ENCODE results near the gene TBC1D2.

TBC1D2 gene

DNA sequence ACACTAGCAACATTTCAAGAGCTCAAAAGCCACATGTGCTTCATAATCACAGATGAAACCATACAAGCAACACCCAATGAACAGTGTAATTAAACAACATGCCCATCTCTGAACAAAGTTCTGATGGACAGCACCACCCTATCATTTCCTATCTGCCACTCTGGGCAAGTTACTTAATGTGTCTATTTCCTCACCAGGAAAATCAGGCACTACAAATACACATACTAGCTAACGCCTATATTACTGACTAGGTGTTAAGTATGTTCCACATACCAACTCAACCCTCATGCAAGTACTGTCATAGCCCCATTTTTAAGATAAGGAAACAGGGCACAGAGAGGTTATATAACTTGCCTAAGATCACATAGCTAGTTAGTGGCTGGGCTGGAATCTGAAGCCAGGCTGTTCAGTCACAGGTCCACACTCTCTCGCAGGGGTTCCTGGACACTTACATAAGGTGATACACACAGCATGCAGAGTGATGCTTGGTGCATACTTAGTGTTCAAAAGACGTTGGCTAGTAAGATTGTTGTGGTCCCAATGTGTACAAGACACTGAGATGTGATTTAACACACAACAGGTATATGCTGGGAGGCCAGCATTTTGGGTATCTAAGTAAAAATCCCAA, 87.2 kb downstream of the TBC1D2 start:
- DNase-seq (ENCODE audit: low read depth, low spot score), result no peak

DNA sequence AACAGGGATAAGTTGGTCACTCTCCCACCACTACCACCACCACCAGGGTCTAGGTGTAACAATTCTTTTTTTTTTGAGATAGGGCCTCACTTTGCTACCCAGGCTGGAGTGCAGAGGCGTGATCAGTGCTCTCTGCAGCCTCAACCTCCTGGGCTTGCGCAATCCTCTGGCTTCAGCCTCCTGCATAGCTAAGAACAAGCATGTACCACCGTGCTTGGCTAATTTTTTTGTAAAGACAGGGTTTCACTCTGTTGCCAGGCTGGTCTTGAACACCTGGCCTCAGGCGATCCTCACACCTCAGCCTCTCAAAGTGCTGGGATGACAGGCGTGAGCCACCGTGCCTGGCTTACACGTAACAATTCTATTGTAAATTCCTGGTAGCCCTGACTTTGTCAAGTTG, 90.5 kb downstream of the TBC1D2 start:
- no peak for DNase-seq (ENCODE audit: low read depth, low spot score)

DNA sequence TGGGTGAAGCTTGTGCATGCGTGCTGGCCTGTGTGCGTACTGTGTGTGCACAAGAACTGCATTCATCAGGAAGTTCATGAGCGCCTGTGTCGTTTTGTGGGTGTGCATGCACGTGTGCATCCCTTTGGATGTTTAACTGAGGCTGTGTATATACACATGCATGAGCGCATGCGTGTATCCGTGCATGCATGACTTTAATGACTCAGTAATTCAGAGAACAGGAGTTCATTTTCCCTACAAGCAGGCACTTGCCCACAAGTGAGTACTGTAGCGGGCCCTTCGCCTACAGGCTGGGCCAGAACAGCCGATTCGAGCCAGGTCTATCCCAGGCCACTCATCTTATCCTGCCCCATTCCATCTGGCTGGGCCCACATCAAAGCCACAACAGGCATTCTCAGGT, 92.8 kb downstream of the TBC1D2 start:
- no peak for DNase-seq (ENCODE audit: low read depth, low spot score)

DNA sequence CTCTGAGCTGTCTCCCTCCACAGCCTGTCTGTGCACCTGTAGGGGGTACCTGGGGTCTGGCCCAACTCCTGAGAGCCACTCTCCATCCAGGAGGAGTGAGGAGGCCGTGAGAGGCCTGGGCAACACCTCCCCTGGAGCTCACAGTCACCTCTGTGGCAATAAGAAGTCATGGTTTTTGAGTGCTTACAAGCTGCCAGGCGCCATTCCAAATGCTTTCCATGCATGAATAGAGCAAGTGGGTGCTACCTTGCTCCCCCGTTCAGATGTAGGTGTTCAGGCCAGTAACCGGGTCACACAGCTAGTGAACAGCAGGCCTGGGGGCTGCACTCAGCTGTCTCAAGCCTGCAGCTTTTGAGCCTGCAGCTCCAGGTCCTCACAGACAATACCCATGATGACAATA, 93.6 kb downstream of the TBC1D2 start:
- no peak for DNase-seq (ENCODE audit: low read depth, low spot score)

DNA sequence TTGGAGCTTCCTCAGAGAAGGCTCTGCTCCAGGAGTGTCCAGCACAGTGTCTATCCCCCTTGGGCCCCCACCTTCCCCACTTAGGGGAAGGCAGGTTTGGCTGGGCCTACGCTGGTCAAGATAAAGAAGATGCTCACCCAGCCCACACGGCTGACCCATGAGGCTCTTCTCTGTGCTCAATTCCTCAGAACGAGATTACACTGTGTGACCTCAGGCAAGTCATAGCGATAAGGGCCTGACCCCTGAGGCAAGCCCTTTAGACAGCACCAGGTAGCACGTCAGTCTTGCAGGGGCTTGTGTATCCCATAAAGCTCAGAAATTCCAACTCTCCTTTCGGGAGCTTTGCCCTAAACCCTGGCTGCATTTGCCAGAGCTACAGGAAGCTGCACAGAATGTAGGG, 95.7 kb downstream of the TBC1D2 start:
- no peak for DNase-seq (ENCODE audit: low read depth, low spot score)

DNA sequence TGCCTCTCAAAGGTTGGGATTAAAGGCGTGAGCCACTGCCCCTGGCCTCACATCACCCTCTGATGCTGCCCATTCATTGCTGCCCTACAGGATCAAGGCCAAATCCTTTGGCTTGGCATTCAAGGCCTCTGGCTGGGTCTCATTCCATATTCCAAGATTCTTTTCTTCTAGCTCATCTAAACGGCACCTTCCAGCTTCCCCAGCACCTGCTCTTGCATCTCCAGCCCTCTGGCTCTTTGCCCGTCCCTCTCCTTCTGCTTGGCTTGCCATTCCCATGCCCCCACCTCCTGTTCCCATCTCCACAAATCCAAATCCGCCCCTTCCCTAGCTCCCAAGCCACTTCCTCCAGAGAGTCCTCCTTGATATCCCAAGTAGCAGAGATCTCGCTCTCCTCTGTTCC, 96.1 kb downstream of the TBC1D2 start:
- DNase-seq (ENCODE audit: low read depth, low spot score), result no peak

DNA sequence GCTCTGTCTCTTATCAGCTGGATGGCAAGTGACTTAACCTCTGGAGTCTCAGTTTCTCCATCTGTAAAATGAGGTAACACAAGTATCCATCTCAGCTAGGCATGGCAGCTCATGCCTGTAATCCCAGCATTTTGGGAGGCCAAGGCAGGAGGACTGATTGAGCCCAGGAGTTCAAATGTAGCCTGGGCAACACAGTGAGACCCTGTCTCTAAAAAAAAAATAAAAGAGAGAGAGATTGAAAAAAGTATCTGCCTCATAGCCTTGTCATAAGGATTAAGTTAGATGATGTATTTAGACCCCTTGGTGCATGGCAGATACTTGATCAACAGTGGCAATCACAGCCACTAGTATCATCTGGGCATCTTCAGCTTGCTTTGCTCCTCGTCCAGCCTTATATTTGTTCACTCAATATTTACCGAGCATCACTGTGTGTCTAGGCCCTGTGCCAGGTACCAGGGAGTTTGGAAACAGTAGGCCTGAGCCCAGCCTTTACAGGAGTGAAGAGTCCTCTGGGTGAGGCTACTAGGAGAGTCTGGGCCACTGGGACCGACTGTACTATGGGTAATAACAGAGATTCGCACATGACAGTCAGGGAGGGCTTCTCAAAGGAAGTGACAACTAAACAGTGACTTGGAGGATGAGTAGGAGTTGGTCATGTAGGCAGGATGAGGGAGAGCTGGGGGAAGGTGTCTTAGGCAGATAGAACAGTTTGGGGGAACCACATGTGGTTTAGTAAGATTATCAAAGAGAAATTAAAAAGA, 97.2 kb downstream of the TBC1D2 start:
- DNase-seq (ENCODE audit: low read depth, low spot score), result no peak

DNA sequence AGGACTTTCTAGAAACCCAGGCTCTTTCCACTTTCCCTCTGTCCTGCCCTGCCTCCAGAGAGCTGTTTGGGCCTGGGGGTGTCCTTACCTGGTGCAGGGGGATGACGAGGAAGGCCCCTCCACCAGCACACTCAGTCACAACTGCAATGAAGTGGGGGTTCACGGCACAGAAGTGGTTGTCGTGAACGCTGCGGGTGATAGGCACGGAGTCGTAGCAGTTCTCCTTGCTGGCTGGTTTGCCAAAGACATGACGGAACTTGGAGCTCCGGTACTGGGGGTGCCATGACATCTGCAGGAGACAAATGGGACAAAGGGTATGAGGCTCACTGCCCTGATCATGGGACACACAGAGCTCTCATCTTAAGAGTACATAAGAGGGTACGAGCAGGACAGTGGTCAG, 98.1 kb downstream of the TBC1D2 start:
- DNase-seq (ENCODE audit: low read depth, low spot score), result no peak

DNA sequence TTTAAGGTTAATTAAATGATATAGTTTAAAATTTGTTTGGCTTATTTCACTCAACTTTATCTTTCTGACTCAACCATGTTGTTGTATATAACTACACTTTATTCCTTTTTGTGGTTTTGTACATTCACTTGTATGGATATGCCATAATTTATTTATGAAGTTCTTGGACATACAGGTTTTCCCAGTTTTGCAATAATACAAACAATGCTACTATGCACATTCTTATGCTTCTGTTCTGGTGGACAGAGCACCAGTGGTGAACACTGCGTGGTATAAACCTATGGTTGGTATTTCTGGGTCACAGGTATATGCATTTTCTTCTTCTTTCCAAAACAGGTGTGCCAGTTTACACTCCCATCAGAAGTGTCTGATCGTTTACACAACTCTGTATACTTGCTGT, 100.8 kb downstream of the TBC1D2 start:
- no peak for DNase-seq (ENCODE audit: low read depth, low spot score)

DNA sequence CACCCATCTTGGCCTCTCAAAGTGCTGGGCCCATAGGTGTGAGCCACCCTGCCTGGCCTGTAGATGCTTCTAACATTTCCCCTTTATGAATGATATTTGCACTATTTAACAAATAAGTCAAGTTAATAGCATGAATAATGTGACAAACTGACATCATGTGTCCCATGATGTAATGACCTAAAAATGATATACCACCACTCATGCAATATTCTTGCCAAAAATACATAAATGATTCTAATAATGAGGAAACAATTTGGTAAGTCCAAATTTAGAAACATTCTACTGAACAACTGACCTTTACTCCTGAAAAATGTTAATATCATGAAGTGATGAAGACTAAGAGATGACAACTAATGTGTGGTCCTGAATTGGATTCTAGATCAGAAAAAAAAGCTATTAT, 102.9 kb downstream of the TBC1D2 start:
- DNase-seq (ENCODE audit: low read depth, low spot score), result no peak

DNA sequence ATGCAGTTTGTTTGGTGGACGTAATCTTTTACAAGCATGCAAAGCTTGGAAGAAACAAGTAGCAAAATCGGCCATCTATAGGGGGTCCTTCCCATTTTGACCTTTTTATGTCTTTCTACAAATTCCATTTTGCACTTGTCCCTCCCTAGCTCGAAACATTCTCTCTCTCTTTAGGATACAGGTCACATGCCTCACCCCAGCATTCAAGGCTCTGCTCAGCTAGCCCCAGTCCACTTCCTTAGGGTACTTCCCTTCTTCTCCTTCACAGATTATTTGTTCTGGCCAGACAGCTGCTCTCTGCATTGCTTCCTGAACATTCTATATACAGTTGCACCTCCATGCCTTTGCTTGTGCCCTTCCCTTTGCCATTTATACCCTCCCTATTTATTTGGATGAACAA, 104.7 kb downstream of the TBC1D2 start:
- no peak for DNase-seq (ENCODE audit: low read depth, low spot score)

DNA sequence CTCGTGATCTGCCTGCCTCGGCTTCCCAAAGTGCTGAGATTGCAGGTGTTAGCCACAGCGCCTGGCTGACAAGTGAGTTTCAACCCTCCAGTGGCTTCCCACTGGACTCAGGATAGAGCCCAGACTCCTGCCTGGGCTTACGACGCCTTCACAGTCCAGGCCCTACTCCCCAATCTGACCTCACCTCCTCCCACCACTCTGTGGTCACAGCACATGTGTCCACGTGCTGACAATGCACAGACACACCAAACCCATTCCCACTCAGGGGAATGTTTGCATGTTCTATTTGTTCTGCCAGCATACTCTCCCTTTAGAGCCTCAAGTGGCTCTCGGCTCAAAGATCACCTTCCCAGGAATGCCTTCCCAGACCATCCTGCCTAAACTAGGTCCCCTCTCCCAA, 105.3 kb downstream of the TBC1D2 start:
- no peak for DNase-seq (ENCODE audit: low read depth, low spot score)

DNA sequence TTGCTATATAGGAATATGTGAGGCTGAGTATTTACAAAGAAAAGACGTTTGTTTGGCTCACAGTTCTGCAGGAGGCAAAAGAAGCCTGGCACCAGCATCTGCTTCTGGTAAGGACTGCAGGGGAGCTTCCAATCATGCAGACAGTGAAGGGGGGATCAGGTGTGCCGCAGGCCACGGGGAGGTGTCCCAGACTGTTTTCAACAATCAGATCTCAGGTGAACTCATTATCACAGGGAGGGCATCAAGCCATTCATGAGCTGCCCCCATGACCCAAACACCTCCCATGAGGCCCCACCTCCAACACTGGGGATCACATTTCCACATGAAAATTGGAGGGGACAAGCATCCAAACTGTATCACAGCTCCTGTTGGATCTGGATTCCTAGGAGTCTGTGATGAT, 106.0 kb downstream of the TBC1D2 start:
- DNase-seq (ENCODE audit: low read depth, low spot score), result no peak
